Stomach (tissue), 4 donors: Measurements from ENCODE around the gene MICALL2.

ENCODE experiments used
- CTCF ChIP-seq, 7 experiments: fragments of 450-650 bp in 4 of 7; fragments of 200-600 bp in 3 of 7; sonication (generic) in 3 of 7; IDR thresholded peaks; one replicate each; pipeline ENCODE4 v1.5.1; 2016 to 2019; ENCODE audit warnings: antibody characterized with exemption in 7 of 7, control low read depth in 2 of 7, mild to moderate bottlenecking in 1 of 7
- EP300 ChIP-seq: sonication (generic); formaldehyde crosslinking; IDR thresholded peaks from one replicate; pipeline ENCODE4 v1.6.1; 2017; ENCODE audit warnings: antibody characterized with exemption
- POLR2A ChIP-seq, 4 donors: fragments of 450-650 bp; IDR thresholded peaks; one replicate each; pipeline ENCODE4 v1.6.1; 2016; ENCODE audit warnings: antibody characterized with exemption in 4 of 4, control low read depth in 2 of 4, mild to moderate bottlenecking in 1 of 4, moderate library complexity in 1 of 4
- POLR2AphosphoS5 ChIP-seq, 3 donors: sonication (generic); formaldehyde crosslinking; IDR thresholded peaks; one replicate each; pipeline ENCODE4 v1.6.1; 2016; ENCODE audit warnings: antibody characterized with exemption in 3 of 3

DNA sequence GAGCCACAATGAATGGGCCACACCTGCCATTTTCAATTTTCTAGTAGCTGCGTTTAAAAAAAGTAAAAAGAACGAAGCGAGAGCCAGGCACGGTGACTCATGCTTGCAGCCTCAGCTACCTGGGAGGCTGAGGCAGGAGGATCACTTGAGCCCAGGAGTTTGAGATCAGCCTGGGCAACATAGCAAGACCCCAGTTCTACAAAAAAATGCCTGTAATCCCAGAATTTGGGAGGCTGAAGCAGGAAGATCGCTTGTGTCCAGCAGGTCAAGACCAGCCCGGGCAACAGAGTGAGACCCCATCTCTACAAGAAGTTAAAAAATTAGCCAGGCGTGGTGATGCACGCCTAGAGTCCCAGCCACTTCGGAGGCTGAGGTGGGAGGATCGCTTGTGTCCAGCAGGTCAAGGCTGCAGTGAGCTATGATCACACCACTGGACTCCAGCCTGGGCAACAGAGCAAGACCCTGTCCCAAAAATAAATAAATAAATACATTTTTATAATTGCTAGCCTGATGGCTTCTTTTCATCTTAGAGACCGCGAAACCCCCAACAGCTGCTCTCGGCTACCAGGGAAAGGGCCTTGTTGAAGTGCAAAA lies 32.1 kb downstream of the MICALL2 start:
- no peak for TF ChIP-seq CTCF (IDR thresholded peaks at IDR 0.05)
- TF ChIP-seq POLR2A (IDR thresholded peaks at IDR 0.05): no peak
- no peak for TF ChIP-seq EP300
- TF ChIP-seq POLR2AphosphoS5 (IDR thresholded peaks at IDR 0.05): no peak
